Aorta (tissue), 4 donors: ENCODE data around the gene NDRG2. TPM values are rescaled to one million over a fixed set of nuclear protein-coding genes. Genes with fewer than 3 reads are reported as not detected.

Source experiments
- microRNA-seq, 2 donors: library from miRNA; unstranded; fragments of <30 nt; microRNA quantifications; one replicate each; pipeline ENCODE4 v1.2.0, GENCODE V29; 2020
- polyA plus RNA-seq, 2 donors: library from polyadenylated mRNA; stranded (reverse); fragments of 200-250 nt; gene quantifications; one replicate each; pipeline ENCODE4 v1.2.3, GENCODE V29; 2013
- total RNA-seq, 2 donors: library from RNA; stranded (reverse); fragmentation: NEBNext Ultra II Directional; extraction: Animal tissue kit (Norgen Biotek cat#: 25700); gene quantifications; one replicate each; pipeline ENCODE4 v1.2.1, GENCODE V29; 2021
- donor health status: healthy with polysubstance abuse.
- donor health status: Bipolar disorder and iron deficiency.
- donor health status: DM: no; HTN: no; CAD: no.
- donor health status: DM: yes; HTN: yes; CAD: no.

Gene NDRG2
- total and polyA plus RNA-seq, 4 donors = 68.7 to 196 (median 95.4) TPM

Small RNA genes within 50 kb of the gene (microRNA-seq; reads per million reads assigned to microRNA genes)
- gene MIR6717 = 0 reads per million in 2 donors

Other genes with a start within 250 kb of the NDRG2 start
- gene RNASE6, start 243.8 kb downstream of the NDRG2 start, total RNA-seq = 10 to 100 TPM; 14.8 to 18.8 TPM
- gene RNASE6, start 243.8 kb downstream of the NDRG2 start, polyA plus RNA-seq = 10 to 100 TPM in 1 of 2 donors, 1 to 10 TPM in 1; 4.8 to 21.8 TPM
- 100 to 1,000 TPM; 264 to 499 TPM for gene RNASE1, start 222.2 kb downstream of the NDRG2 start, total RNA-seq
- gene RNASE1, start 222.2 kb downstream of the NDRG2 start, polyA plus RNA-seq = 100 to 1,000 TPM in 1 of 2 donors, 10 to 100 TPM in 1; 86.4 to 312 TPM
- gene RNASE3, start 133.7 kb downstream of the NDRG2 start, total RNA-seq = under 1 TPM in 1 of 2 donors, not detected in 1; 0.57 TPM
- gene RNASE3, start 133.7 kb downstream of the NDRG2 start, polyA plus RNA-seq = not detected
- gene RNASE2, start 69.6 kb downstream of the NDRG2 start, total RNA-seq = 1 to 10 TPM; 4.5 to 5.8 TPM
- 1 to 10 TPM; 2.8 to 3.3 TPM for gene RNASE2, start 69.6 kb downstream of the NDRG2 start, polyA plus RNA-seq
- 10 to 100 TPM; 33.5 to 57.0 TPM for gene METTL17, start 35.1 kb downstream of the NDRG2 start, total RNA-seq
- 10 to 100 TPM; 20.0 to 88.6 TPM for gene METTL17, start 35.1 kb downstream of the NDRG2 start, polyA plus RNA-seq
- gene SLC39A2, start 25.8 kb downstream of the NDRG2 start, total RNA-seq = not detected
- not detected for gene SLC39A2, start 25.8 kb downstream of the NDRG2 start, polyA plus RNA-seq
- gene TPPP2, start 5.2 kb upstream of the NDRG2 start, total RNA-seq = not detected
- not detected for gene TPPP2, start 5.2 kb upstream of the NDRG2 start, polyA plus RNA-seq
- not detected for gene RNASE13, start 9.7 kb upstream of the NDRG2 start, total RNA-seq
- under 1 TPM in 1 of 2 donors, not detected in 1; 0.18 TPM for gene RNASE13, start 9.7 kb upstream of the NDRG2 start, polyA plus RNA-seq
- gene RNASE7, start 17.3 kb upstream of the NDRG2 start, total RNA-seq = not detected
- not detected for gene RNASE7, start 17.3 kb upstream of the NDRG2 start, polyA plus RNA-seq
- not detected for gene RNASE8, start 32.8 kb upstream of the NDRG2 start, total RNA-seq
- gene RNASE8, start 32.8 kb upstream of the NDRG2 start, polyA plus RNA-seq = under 1 TPM in 1 of 2 donors, not detected in 1; 1.00 TPM
- 10 to 100 TPM; 40.5 to 68.3 TPM for gene ARHGEF40, start 45.2 kb upstream of the NDRG2 start, total RNA-seq
- gene ARHGEF40, start 45.2 kb upstream of the NDRG2 start, polyA plus RNA-seq = 10 to 100 TPM in 1 of 2 donors, 1 to 10 TPM in 1; 5.4 to 24.3 TPM
- 10 to 100 TPM; 33.0 to 41.3 TPM for gene ZNF219, start 73.6 kb upstream of the NDRG2 start, total RNA-seq
- gene ZNF219, start 73.6 kb upstream of the NDRG2 start, polyA plus RNA-seq = 10 to 100 TPM; 24.5 to 39.4 TPM
- gene TMEM253, start 76.0 kb upstream of the NDRG2 start, total RNA-seq = not detected
- gene TMEM253, start 76.0 kb upstream of the NDRG2 start, polyA plus RNA-seq = 1 to 10 TPM in 1 of 2 donors, under 1 TPM in 1; 0.64 to 6.4 TPM
- gene OR5AU1, start 131.0 kb upstream of the NDRG2 start, total RNA-seq = not detected
- not detected for gene OR5AU1, start 131.0 kb upstream of the NDRG2 start, polyA plus RNA-seq
- gene HNRNPC, start 244.4 kb upstream of the NDRG2 start, total RNA-seq = 100 to 1,000 TPM; 257 to 313 TPM
- gene HNRNPC, start 244.4 kb upstream of the NDRG2 start, polyA plus RNA-seq = 100 to 1,000 TPM; 260 to 378 TPM